H4 (cell line): Measurements from ENCODE around the gene OPCML. TPM values are rescaled to one million over a fixed set of nuclear protein-coding genes. Genes with fewer than 3 reads are reported as not detected.

Experiments used
- DNase-seq: peaks from one replicate; pipeline ENCODE4 v3.0.0-alpha.2; 2015; ENCODE audit warnings: low spot score
- total RNA-seq: library from RNA; depleted of rRNA; stranded (reverse); fragments of >200 nt; shearing (Covaris generic); gene quantifications from 2 replicates; pipeline ENCODE4 v1.2.3, GENCODE V29; 2014

OPCML gene
- total RNA-seq, 1 experiment from 2014 or later = 0.12 TPM

DNA sequence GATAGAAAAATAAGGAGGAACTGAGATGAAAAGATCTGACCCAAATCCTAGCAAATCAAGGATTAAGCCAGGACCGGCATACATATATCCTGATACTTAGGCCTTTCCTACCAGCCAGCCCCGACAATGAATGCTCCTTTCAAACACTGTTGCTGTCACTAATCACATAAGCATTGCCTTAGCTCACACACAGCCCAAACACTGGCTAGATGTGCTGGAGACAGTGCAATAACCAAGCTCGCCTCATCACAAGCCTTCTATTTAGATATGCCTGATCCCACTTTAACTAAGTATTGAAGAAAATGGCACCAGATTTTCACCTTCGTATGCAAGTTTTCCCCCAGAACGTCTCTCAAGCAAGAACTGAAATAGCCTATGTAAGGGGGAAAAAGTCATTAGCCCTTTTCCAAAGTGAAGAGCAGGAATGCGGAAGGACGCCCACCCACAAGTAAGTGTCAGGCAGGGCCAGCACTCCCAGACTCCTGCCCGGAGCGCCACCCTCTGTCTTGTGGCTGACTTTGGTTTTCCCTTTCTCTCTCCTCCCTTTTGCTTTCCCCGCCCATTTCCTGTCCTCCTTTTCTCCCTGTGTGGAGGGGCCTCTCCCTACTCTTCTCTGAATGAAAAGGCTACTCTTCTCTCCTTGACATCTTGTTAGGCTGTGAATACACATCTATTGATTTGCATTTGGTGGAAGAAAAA is 8.9 kb upstream of the OPCML start:
- DNase-seq = no peak

DNA sequence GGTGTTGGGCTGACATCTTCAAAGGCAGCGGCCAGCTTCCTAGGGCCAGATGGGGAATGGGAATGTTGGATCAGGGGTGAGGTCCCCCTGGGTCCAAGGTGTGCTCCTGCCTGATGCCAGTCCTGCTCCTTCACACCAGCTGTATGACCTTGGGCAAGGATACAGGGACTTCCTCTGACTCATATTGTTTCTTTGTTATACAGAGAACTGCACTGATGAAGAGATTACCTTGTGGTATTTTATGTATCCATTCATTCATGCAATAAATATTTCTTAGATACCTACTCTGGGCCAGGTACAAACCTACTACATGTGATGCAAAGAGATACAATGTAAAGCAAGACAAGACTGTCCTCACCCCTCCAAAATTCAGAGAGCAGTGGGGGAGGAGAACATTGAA is 3.9 kb upstream of the OPCML start:
- no peak for DNase-seq

DNA sequence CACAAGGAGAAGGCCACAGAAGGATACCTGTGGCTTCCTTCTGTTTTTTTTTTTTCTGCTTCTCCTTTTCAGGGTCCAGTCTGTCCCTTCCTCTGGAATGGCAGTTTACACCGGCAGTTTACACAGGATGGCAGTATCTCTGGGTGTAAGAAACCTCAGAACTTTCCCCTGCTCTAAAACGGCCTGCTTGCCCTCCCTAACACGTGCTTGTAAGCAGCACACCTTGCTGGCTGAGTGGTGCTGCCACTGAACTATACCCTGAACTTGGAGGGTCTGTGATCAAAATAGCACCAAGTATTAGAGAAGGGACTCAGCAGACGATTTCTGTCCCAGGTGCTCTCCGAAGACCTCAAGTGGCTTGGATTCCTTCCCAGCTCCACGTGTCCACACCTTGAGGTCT is 904 bp upstream of the OPCML start:
- no peak for DNase-seq

- DNase-seq = no peak
Measured at GRCh38 chr11:133531458-133531857, 843 bp downstream of the OPCML start.

GRCh38 chr11:133530501-133530835 is 1.8 kb downstream of the OPCML start:
- no peak for DNase-seq

GRCh38 chr11:133529807-133530500 is 2.3 kb downstream of the OPCML start:
- DNase-seq = no peak

- no peak for DNase-seq
Measured at GRCh38 chr11:133526790-133527189, 5.5 kb downstream of the OPCML start.

DNA sequence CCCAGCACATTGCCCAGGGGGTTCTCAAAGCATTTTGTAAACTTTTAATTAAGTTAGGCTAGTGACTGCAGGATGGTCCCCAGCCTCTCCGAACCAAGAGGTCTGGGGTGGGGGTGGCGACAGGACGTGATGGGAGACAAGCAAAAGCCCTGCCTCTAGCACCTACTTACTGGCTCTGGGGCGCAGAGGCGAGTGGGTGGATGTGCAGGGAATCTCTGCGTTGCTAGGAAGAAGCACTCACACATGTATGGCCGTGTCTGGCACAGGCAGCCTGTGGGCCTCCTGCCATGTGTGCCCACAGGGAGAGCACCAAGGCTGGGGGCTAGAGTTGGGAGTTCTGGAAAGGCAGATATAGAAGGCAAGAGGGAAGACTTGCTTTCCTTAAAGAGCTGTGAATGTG is 6.3 kb downstream of the OPCML start:
- DNase-seq = no peak

DNA sequence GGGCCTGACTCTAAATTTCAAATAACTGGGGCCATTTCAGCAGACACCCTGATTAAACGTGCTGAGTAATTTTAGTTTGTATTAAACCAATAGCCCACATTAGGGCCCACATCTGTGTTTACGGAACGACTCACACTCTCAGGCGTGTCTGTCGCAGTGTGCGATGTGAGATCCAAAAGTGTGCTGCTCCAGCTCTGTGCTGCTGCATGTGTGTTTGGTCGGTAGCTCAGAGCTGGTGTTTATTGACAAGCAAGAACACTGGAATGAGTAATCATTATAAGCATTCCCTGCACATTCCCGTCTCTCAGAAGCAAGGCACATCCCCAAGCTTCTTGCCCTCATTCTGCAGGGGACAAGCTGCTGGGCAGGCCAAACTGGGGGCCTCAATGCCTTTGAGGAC is 7.8 kb downstream of the OPCML start:
- DNase-seq = no peak

DNA sequence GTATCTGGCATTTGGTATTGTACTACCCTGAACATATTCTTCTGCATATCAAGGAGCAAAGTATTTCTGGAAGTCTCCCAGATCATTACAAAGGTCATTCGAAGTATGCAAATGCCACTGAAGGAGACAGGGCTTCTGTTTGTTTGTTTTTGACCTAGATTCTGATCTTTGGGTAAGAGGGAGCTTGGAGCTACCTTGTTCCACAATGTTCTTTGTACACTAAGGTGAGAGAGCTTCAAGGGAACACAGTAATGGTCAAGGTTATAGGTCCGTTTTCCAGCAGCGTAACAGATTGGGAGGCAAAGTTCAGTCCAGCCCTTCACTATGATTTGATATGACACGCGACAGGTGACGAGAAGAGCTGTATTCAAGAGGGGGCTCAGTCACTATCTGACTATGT is 10.0 kb downstream of the OPCML start:
- no peak for DNase-seq

DNA sequence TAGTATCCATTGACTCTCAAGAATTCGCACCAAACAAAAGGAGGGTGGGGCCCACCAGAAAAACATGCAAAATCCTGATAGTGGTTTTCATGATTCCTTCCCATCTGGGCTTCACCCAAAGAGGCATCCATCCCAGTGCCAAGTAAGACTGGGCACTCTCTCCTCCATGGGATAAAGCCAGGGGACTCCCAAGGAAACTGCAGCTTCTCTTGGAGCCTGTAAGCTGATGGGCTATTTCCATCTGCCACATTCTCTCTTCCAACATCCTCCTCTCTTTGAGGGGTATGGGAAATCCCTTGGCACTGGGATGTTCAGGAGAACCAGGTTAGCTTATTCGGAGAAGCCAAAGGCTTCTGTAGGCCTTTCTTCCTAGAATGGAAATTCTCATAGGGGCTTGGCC is 10.8 kb downstream of the OPCML start:
- DNase-seq = no peak

GRCh38 chr11:133520707-133521106 is 11.6 kb downstream of the OPCML start:
- DNase-seq = no peak

DNA sequence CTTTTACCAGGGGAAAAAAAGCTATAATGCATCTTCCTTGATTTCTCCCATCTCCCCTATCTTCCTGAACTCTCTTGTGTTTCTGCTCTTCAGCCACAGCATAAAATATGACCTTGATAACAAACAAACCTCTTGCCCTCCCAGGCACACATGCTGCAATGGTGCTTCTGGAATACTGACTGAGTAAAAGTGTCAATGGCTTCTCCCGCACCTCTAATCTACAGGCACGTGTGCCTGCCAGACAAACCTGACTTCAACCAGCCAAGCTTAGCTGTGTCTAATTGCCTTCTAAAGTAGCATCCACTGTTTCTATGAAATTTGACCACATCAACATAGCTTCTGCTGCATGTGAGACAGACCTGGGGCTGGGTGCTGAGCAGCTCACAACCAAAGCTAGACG is 12.7 kb downstream of the OPCML start:
- no peak for DNase-seq

- no peak for DNase-seq
Measured at GRCh38 chr11:133518702-133519264, 13.5 kb downstream of the OPCML start.

- no peak for DNase-seq
Measured at GRCh38 chr11:133516845-133517244, 15.5 kb downstream of the OPCML start.

GRCh38 chr11:133515107-133515506 is 17.2 kb downstream of the OPCML start:
- no peak for DNase-seq

- no peak for DNase-seq
Measured at GRCh38 chr11:133509924-133510697, 22.2 kb downstream of the OPCML start.

- no peak for DNase-seq
Measured at GRCh38 chr11:133508468-133508867, 23.8 kb downstream of the OPCML start.

- DNase-seq = no peak
Measured at GRCh38 chr11:133507185-133507584, 25.1 kb downstream of the OPCML start.

GRCh38 chr11:133506551-133507094 is 25.7 kb downstream of the OPCML start:
- DNase-seq = no peak

DNA sequence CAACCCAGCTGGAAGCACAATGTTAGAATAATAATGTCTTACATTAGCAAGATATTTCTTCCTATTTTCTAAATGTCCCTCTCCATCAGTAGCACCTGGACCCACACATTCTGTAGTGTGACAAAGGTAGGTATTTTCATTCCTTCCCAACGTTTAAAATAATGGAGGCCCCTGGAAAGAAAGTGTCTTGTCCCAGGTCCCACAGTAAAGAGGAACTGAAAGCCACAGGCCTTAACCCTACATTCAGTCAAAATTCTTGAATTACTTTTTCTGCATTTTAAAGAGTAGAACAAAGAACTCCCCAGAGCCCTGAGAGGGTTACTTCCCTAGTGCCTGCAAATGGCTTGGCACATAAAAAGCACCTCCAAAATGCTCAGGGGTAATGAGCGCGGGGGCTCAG is 26.3 kb downstream of the OPCML start:
- no peak for DNase-seq

GRCh38 chr11:133504906-133505305 is 27.4 kb downstream of the OPCML start:
- DNase-seq = no peak
